ENCODE data around the gene INTS15.

Gene INTS15

GRCh38 chr7:6642861-6643640, 53.2 kb downstream of the INTS15 start:
- no peak for DNase-seq (ENCODE audit: low spot score)

- no peak for DNase-seq (ENCODE audit: low spot score)
Measured at GRCh38 chr7:6643915-6644625, 54.2 kb downstream of the INTS15 start.

- no peak for DNase-seq (ENCODE audit: low spot score)
Measured at GRCh38 chr7:6644728-6645127, 54.9 kb downstream of the INTS15 start.

- DNase-seq (ENCODE audit: low spot score), result no peak
Measured at GRCh38 chr7:6646465-6646864, 56.6 kb downstream of the INTS15 start.

- no peak for DNase-seq (ENCODE audit: low spot score)
Measured at GRCh38 chr7:6647080-6647479, 57.3 kb downstream of the INTS15 start.

- no peak for DNase-seq (ENCODE audit: low spot score)
Measured at GRCh38 chr7:6647541-6647940, 57.7 kb downstream of the INTS15 start.

- DNase-seq (ENCODE audit: low spot score), result no peak
Measured at GRCh38 chr7:6648066-6648814, 58.4 kb downstream of the INTS15 start.

GRCh38 chr7:6648815-6649104, 58.9 kb downstream of the INTS15 start:
- DNase-seq (ENCODE audit: low spot score), result no peak

GRCh38 chr7:6649241-6649961, 59.6 kb downstream of the INTS15 start:
- no peak for DNase-seq (ENCODE audit: low spot score)

GRCh38 chr7:6650086-6650485, 60.3 kb downstream of the INTS15 start:
- no peak for DNase-seq (ENCODE audit: low spot score)

GRCh38 chr7:6650521-6651011, 60.7 kb downstream of the INTS15 start:
- no peak for DNase-seq (ENCODE audit: low spot score)

- DNase-seq (ENCODE audit: low spot score), result no peak
Measured at GRCh38 chr7:6651851-6652445, 62.1 kb downstream of the INTS15 start.

GRCh38 chr7:6652446-6653011, 62.7 kb downstream of the INTS15 start:
- DNase-seq (ENCODE audit: low spot score), result no peak

GRCh38 chr7:6653071-6654003, 63.5 kb downstream of the INTS15 start:
- no peak for DNase-seq (ENCODE audit: low spot score)

GRCh38 chr7:6654113-6654841, 64.5 kb downstream of the INTS15 start:
- DNase-seq (ENCODE audit: low spot score), result no peak

GRCh38 chr7:6654842-6655610, 65.2 kb downstream of the INTS15 start:
- no peak for DNase-seq (ENCODE audit: low spot score)

GRCh38 chr7:6655636-6656385, 66.0 kb downstream of the INTS15 start:
- DNase-seq (ENCODE audit: low spot score), result no peak

- no peak for DNase-seq (ENCODE audit: low spot score)
Measured at GRCh38 chr7:6656413-6656812, 66.6 kb downstream of the INTS15 start.

Data from kidney capillary endothelial cell (primary cell).